CD14-positive monocyte (primary cell): ENCODE data around the gene UNC45B. TPM values are rescaled to one million over a fixed set of nuclear protein-coding genes. Genes with fewer than 3 reads are reported as not detected.

Experiments
- DNase-seq, 3 donors: peaks; one replicate each; pipeline ENCODE4 v3.0.0-alpha.2; 2011 to 2022
- H2AFZ ChIP-seq: 2 replicates; pipeline ENCODE4 v1.6.0; 2012; ENCODE audit warnings: mild to moderate bottlenecking, low read depth, low read length, inconsistent platforms; ENCODE audit not compliant: insufficient read depth, poor library complexity, severe bottlenecking
- H3K27ac ChIP-seq, 2 donors: 1 replicate in 1 of 2; 2 replicates in 1 of 2; pipeline ENCODE4 v1.5.1; 2012 to 2013; ENCODE audit warnings: low read length in 2 of 2, control low read depth in 1 of 2, inconsistent platforms in 1 of 2, low read depth in 1 of 2, mild to moderate bottlenecking in 1 of 2
- H3K27me3 ChIP-seq, 2 donors: one replicate each; pipeline versions ENCODE4 v1.6.0 to v1.6.1; 2011 to 2013; ENCODE audit warnings: low read length in 2 of 2; ENCODE audit not compliant: control insufficient read depth in 2 of 2, insufficient read depth in 2 of 2
- H3K36me3 ChIP-seq, 2 donors: replicated peaks in 1 of 2; 1 replicate in 1 of 2; 2 replicates in 1 of 2; pipeline versions ENCODE4 v1.5.1 to v1.6.1; 2012 to 2013; ENCODE audit warnings: low read length in 2 of 2, control low read depth in 1 of 2, inconsistent platforms in 1 of 2, mild to moderate bottlenecking in 1 of 2; ENCODE audit not compliant: insufficient read depth in 2 of 2, control insufficient read depth in 1 of 2
- H3K4me1 ChIP-seq, 2 donors: 1 replicate in 1 of 2; 2 replicates in 1 of 2; pipeline versions ENCODE4 v1.5.1 to v1.6.1; 2012 to 2013; ENCODE audit warnings: low read length in 2 of 2, control low read depth in 1 of 2, inconsistent platforms in 1 of 2, mild to moderate bottlenecking in 1 of 2, moderate library complexity in 1 of 2; ENCODE audit not compliant: insufficient read depth in 2 of 2, control insufficient read depth in 1 of 2
- H3K4me2 ChIP-seq: replicated peaks from 2 replicates; pipeline ENCODE3; 2012; ENCODE audit warnings: low read length, moderate library complexity, mild to moderate bottlenecking; ENCODE audit not compliant: poor library complexity, severe bottlenecking; ENCODE audit errors: extremely low read depth
- H3K4me3 ChIP-seq, 3 experiments: fragments of 200-600 bp in 1 of 3; sonication (generic) in 1 of 3; replicated peaks in 1 of 3; 1 replicate in 2 of 3; 2 replicates in 1 of 3; pipeline ENCODE4 v1.5.1; 2011 to 2013; ENCODE audit warnings: low read length in 3 of 3, mild to moderate bottlenecking in 3 of 3, control low read depth in 2 of 3, low read depth in 2 of 3, inconsistent platforms in 1 of 3, moderate library complexity in 1 of 3
- H3K79me2 ChIP-seq: 2 replicates; pipeline ENCODE4 v1.6.0; 2012; ENCODE audit warnings: mild to moderate bottlenecking, control low read depth, inconsistent platforms, low read length, moderate library complexity; ENCODE audit not compliant: insufficient read depth
- H3K9ac ChIP-seq: 2 replicates; pipeline ENCODE4 v1.6.0; 2017; ENCODE audit warnings: low read length, mild to moderate bottlenecking; ENCODE audit not compliant: insufficient read depth, poor library complexity, severe bottlenecking
- H3K9me3 ChIP-seq, 2 donors: replicated peaks in 1 of 2; 1 replicate in 1 of 2; 2 replicates in 1 of 2; pipeline versions ENCODE4 v1.5.1 to v1.6.1; 2012 to 2013; ENCODE audit warnings: low read length in 2 of 2, control low read depth in 1 of 2; ENCODE audit not compliant: control insufficient read depth in 1 of 2, insufficient read depth in 1 of 2
- H4K20me1 ChIP-seq: 2 replicates; pipeline ENCODE4 v1.6.0; 2012; ENCODE audit warnings: mild to moderate bottlenecking, low read length, control low read depth, moderate library complexity; ENCODE audit not compliant: insufficient read depth
- H3K27ac Mint-ChIP-seq, 7 donors: one replicate each; pipeline ENCODE4 v1.8.0; 2020; ENCODE audit warnings: mild to moderate bottlenecking in 7 of 7, mixed read lengths in 7 of 7, moderate library complexity in 6 of 7, inconsistent platforms in 2 of 7
- H3K27me3 Mint-ChIP-seq, 3 donors: one replicate each; pipeline ENCODE4 v1.8.0; 2021 to 2022; ENCODE audit warnings: low read depth in 3 of 3, mild to moderate bottlenecking in 3 of 3, mixed read lengths in 3 of 3, moderate library complexity in 3 of 3, inconsistent platforms in 1 of 3
- H3K36me3 Mint-ChIP-seq, 2 donors: one replicate each; pipeline ENCODE4 v1.8.0; 2020; ENCODE audit warnings: mixed read lengths in 2 of 2, inconsistent platforms in 1 of 2, mild to moderate bottlenecking in 1 of 2
- H3K4me1 Mint-ChIP-seq: one replicate; pipeline ENCODE4 v1.8.0; 2020; ENCODE audit warnings: mild to moderate bottlenecking, mixed read lengths
- H3K4me3 Mint-ChIP-seq, 2 donors: one replicate each; pipeline ENCODE4 v1.8.0; 2020; ENCODE audit warnings: mild to moderate bottlenecking in 2 of 2, mixed read lengths in 2 of 2, moderate library complexity in 1 of 2
- H3K9me3 Mint-ChIP-seq, 7 donors: one replicate each; pipeline ENCODE4 v1.8.0; 2020 to 2022; ENCODE audit warnings: mixed read lengths in 7 of 7, mild to moderate bottlenecking in 6 of 7, moderate library complexity in 6 of 7, inconsistent platforms in 2 of 7
- CTCF ChIP-seq: fragments of 200-600 bp; IDR thresholded peaks from one replicate; pipeline ENCODE4 v1.8.0; 2022; ENCODE audit warnings: antibody characterized with exemption, mild to moderate bottlenecking
- WGBS: methylation state at CpG from one replicate; pipeline ENCODE4 v1.1.5; 2013; ENCODE audit warnings: missing lambda C conversion rate; ENCODE audit not compliant: insufficient coverage; 5-methylcytosine and 5-hydroxymethylcytosine counted together
- intact Hi-C, 2 donors: fragments of 100-400 bp; cut with micrococcal nuclease; formaldehyde crosslinking; loops; one replicate each; pipeline versions ENCODE4 v1.15.0 to v1.15.1; 2023
- polyA plus RNA-seq, 3 donors: library from polyadenylated mRNA; depleted of rRNA in 1 of 3; unstranded in 2 of 3; stranded (reverse) in 1 of 3; fragments of 300-500 nt in 2 of 3; fragments of >200 nt in 1 of 3; fragmentation: Illumina TruSeq in 2 of 3; gene quantifications; 1 replicate in 2 of 3; 2 replicates in 1 of 3; pipeline ENCODE4 v1.2.3, GENCODE V29; 2012 to 2021

The UNC45B gene
- polyA plus RNA-seq, 3 donors: not detected

GRCh38 chr17:35235289-35235688, 87.7 kb downstream of the UNC45B start:
- intact Hi-C loops: no loop called here
- peaks cover 0 to 3% of the 10 kb centered on the region in 2 donors for H3K27me3 ChIP-seq
- Mint-ChIP-seq H3K4me1 (peaks cover 14% of the 10 kb centered on the region), H3K27ac (no peak overlapping the region), H3K36me3 (no peaks in the 10 kb centered on the region), H3K9me3 (peaks cover 0 to 3% (median 0%) of the 10 kb centered on the region in 7 donors), H3K27me3 (peaks cover 12 to 14% (median 13%) of the 10 kb centered on the region in 3 donors), H3K4me3 (no peak overlapping the region)
- H3K79me2 ChIP-seq: no peaks in the 10 kb centered on the region
- H3K36me3 ChIP-seq: no peaks in the 10 kb centered on the region
- 100% methylated on average over 1 of the region's 3 CpGs for WGBS
- DNase-seq: no peak
- H2AFZ ChIP-seq: no peak overlapping the region
- H3K4me3 ChIP-seq: no peak overlapping the region
- no peak overlapping the region for H3K4me2 ChIP-seq
- peaks cover 7 to 11% of the 10 kb centered on the region in 2 donors for H3K4me1 ChIP-seq
- no peaks in the 10 kb centered on the region for H3K9me3 ChIP-seq
- H4K20me1 ChIP-seq: no peaks in the 10 kb centered on the region
- no peak overlapping the region for H3K9ac ChIP-seq
- no peak overlapping the region for H3K27ac ChIP-seq
- TF ChIP-seq CTCF: no peak

- Histone ChIP-seq H3K36me3 (no peaks in the 10 kb centered on the region), H3K79me2 (no peaks in the 10 kb centered on the region), H3K27me3 (peaks cover 0 to 3% of the 10 kb centered on the region in 2 donors), H4K20me1 (no peaks in the 10 kb centered on the region), H3K9me3 (no peaks in the 10 kb centered on the region), H3K4me2 (no peak overlapping the region), H3K4me1 (peaks cover 7 to 16% of the 10 kb centered on the region in 2 donors), H3K9ac (no peak overlapping the region), H3K4me3 (no peak overlapping the region), H3K27ac (no peak overlapping the region), H2AFZ (no peak overlapping the region)
- Mint-ChIP-seq H3K27me3 (peaks cover 12 to 14% (median 13%) of the 10 kb centered on the region in 3 donors), H3K9me3 (no peaks in the 10 kb centered on the region), H3K4me1 (peaks cover 14% of the 10 kb centered on the region), H3K4me3 (no peak overlapping the region), H3K27ac (no peak overlapping the region), H3K36me3 (peaks cover under 1% of the 10 kb centered on the region in 2 donors)
- no peak for TF ChIP-seq CTCF
- intact Hi-C loops: no loop called here
- peak in 2 of 3 donors; percentile 12 to 26 for DNase-seq
- WGBS: 29% methylated on average over 1 of the region's 2 CpGs
Measured at GRCh38 chr17:35235917-35236316, 88.3 kb downstream of the UNC45B start.
